WTC11 (cell line): ENCODE measurements around the gene RGS19. TPM values are rescaled to one million over a fixed set of nuclear protein-coding genes. Genes with fewer than 3 reads are reported as not detected.

Source experiments
- ATAC-seq: fragments of 200-7000 bp; cut with Tn5 transposase; 2 replicates; pipeline ENCODE4 v1.10.0; 2021; ENCODE audit warnings: mild to moderate bottlenecking, moderate library complexity
- CTCF ChIA-PET: fragments of 300-600 bp; sonication (Branson Sonifier 250); formaldehyde crosslinking; loops from one replicate; lab custom pipeline; 2021; ENCODE audit warnings: antibody characterized with exemption; lab: Charles Lee
- POLR2A ChIA-PET: fragments of 350-600 bp; sonication (Branson Sonifier 250); formaldehyde crosslinking; loops from one replicate; lab custom pipeline; 2021; ENCODE audit warnings: antibody characterized with exemption; lab: Charles Lee
- DNase-seq: peaks from one replicate; pipeline ENCODE4 v3.0.0; 2021; ENCODE audit warnings: low spot score
- H3K27ac Mint-ChIP-seq: 2 replicates; pipeline ENCODE4 v1.8.0; 2021; ENCODE audit warnings: mixed read lengths
- H3K27me3 Mint-ChIP-seq: 2 replicates; pipeline ENCODE4 v1.8.0; 2021; ENCODE audit warnings: low read depth, mild to moderate bottlenecking, moderate library complexity, mixed read lengths
- H3K36me3 Mint-ChIP-seq: 2 replicates; pipeline ENCODE4 v1.8.0; 2021; ENCODE audit warnings: mixed read lengths
- H3K4me1 Mint-ChIP-seq: 2 replicates; pipeline ENCODE4 v1.8.0; 2022; ENCODE audit warnings: mixed read lengths
- H3K4me3 Mint-ChIP-seq: 2 replicates; pipeline ENCODE4 v1.8.0; 2021; ENCODE audit warnings: mild to moderate bottlenecking, moderate library complexity, mixed read lengths
- H3K9me3 Mint-ChIP-seq: 2 replicates; pipeline ENCODE4 v1.8.0; 2021; ENCODE audit warnings: mixed read lengths
- AFF4 ChIP-seq: sonication (generic); formaldehyde crosslinking; IDR thresholded peaks from 2 replicates; pipeline ENCODE4 v1.8.1; 2023; ENCODE audit warnings: mild to moderate bottlenecking, missing genetic modification reagents, borderline replicate concordance
- E2F5 ChIP-seq: sonication (generic); formaldehyde crosslinking; IDR thresholded peaks from 2 replicates; pipeline ENCODE4 v1.8.1; 2022; ENCODE audit warnings: mild to moderate bottlenecking, moderate library complexity, missing genetic modification reagents
- ELF4 ChIP-seq: sonication (generic); formaldehyde crosslinking; IDR thresholded peaks from 2 replicates; pipeline ENCODE4 v1.8.1; 2022; ENCODE audit warnings: low read depth, mild to moderate bottlenecking, moderate library complexity, missing genetic modification reagents
- ESRRA ChIP-seq: sonication (generic); formaldehyde crosslinking; IDR thresholded peaks from 2 replicates; pipeline ENCODE4 v1.8.1; 2022; ENCODE audit warnings: mild to moderate bottlenecking, missing genetic modification reagents, borderline replicate concordance
- MAX ChIP-seq: sonication (generic); formaldehyde crosslinking; IDR thresholded peaks from 2 replicates; pipeline ENCODE4 v1.8.0; 2022; ENCODE audit warnings: mild to moderate bottlenecking, missing genetic modification reagents
- MLX ChIP-seq: sonication (generic); formaldehyde crosslinking; IDR thresholded peaks from 2 replicates; pipeline ENCODE4 v1.8.1; 2023; ENCODE audit warnings: mild to moderate bottlenecking, missing genetic modification reagents, moderate library complexity
- NFE2L1 ChIP-seq: sonication (generic); formaldehyde crosslinking; IDR thresholded peaks from 2 replicates; pipeline ENCODE4 v1.8.1; 2023; ENCODE audit warnings: missing genetic modification reagents
- PRDM15 ChIP-seq: sonication (generic); formaldehyde crosslinking; IDR thresholded peaks from 2 replicates; pipeline ENCODE4 v1.8.0; 2022; ENCODE audit warnings: missing genetic modification reagents
- ZNF138 ChIP-seq: sonication (generic); formaldehyde crosslinking; conservative IDR thresholded peaks from 2 replicates; pipeline ENCODE4 v1.8.1; 2022; ENCODE audit warnings: mild to moderate bottlenecking, moderate library complexity, missing genetic modification reagents
- ZNF232 ChIP-seq: sonication (generic); formaldehyde crosslinking; IDR thresholded peaks from 2 replicates; pipeline ENCODE4 v1.8.0; 2022; ENCODE audit warnings: mild to moderate bottlenecking, missing genetic modification reagents
- ZNF532 ChIP-seq: fragments of 250-450 bp; sonication (Bioruptor Pico); IDR thresholded peaks from 2 replicates; pipeline ENCODE4 v1.9.0; 2021; ENCODE audit warnings: mild to moderate bottlenecking, borderline replicate concordance
- total RNA-seq: library from RNA; stranded (reverse); gene quantifications from 3 replicates; pipeline ENCODE4 v1.2.3, GENCODE V29; 2021

The RGS19 gene
- total RNA-seq, 1 experiment from 2014 or later: 13.8 TPM

GRCh38 chr20:64081624-64081964 lies 2.3 kb upstream of the RGS19 start (continued):
- TF ChIP-seq AFF4 (CRISPR knock-in tag) (no peak), ZNF138 (CRISPR knock-in tag) (no peak), NFE2L1 (CRISPR knock-in tag) (no peak), E2F5 (CRISPR knock-in tag) (no peak), ELF4 (CRISPR knock-in tag) (no peak), MAX (CRISPR knock-in tag) (no peak), ZNF532 (CRISPR knock-in tag) (no peak), PRDM15 (CRISPR knock-in tag) (no peak), ESRRA (CRISPR knock-in tag) (no peak)

- DNase-seq (no peak), ATAC-seq (no peak)
- peaks cover 50% of the 10 kb centered on the region for H3K27me3 Mint-ChIP-seq
- peak overlapping the region; percentile 80 for H3K4me3 Mint-ChIP-seq
- no peaks in the 10 kb centered on the region for H3K36me3 Mint-ChIP-seq
- H3K4me1 Mint-ChIP-seq: peaks cover 30% of the 10 kb centered on the region
- CTCF ChIA-PET: interaction anchor here (1.1 to 4.2 kb wide), 9 partner anchors 11 to 295 kb away, joined by 3 to 119 read pairs (median 12); partner anchors contain the start of genes PRPF6 and SAMD10
- H3K9me3 Mint-ChIP-seq: no peaks in the 10 kb centered on the region
- no peak overlapping the region for H3K27ac Mint-ChIP-seq
- POLR2A ChIA-PET: interaction anchor here (1.1 kb wide), 1 partner anchor 15 kb away, joined by 4 read pairs; no protein-coding TSS in a partner anchor
- no peak for TF ChIP-seq ZNF232 (CRISPR knock-in tag)
- TF ChIP-seq MLX (CRISPR knock-in tag): no peak
- TF ChIP-seq, all 79 proteins: peak for 0
Measured at GRCh38 chr20:64080813-64081623, 1.7 kb upstream of the RGS19 start.
